SK-N-SH (cell line): ENCODE measurements around the gene TCEA2. TPM values are rescaled to one million over a fixed set of nuclear protein-coding genes. Genes with fewer than 3 reads are reported as not detected.
"Not testable (repeated sequence)": the region's sequence is repeated elsewhere in the genome, so short reads cannot be mapped to it uniquely, and the experiment has no call there.

ENCODE experiments used
- CTCF ChIA-PET: fragments of 300-600, 350-600 bp; formaldehyde crosslinking; extraction: SDS; loops from one replicate; lab custom pipeline; 2021; lab: Yijun Ruan, JAX
- POLR2A ChIA-PET: fragments of 350-600 bp; sonication (Branson Sonifier 250); formaldehyde crosslinking; extraction: SDS; loops from one replicate; lab custom pipeline; 2020; ENCODE audit warnings: antibody characterized with exemption, inconsistent platforms; lab: Yijun Ruan, JAX
- DNase-seq: peaks from one replicate; pipeline ENCODE4 v3.0.0; 2012
- H2AFZ ChIP-seq: fragments of 200-600 bp; sonication (generic); 2 replicates; pipeline ENCODE4 v1.8.1; 2016; ENCODE audit warnings: antibody characterized with exemption, mild to moderate bottlenecking, low read depth
- H3F3A ChIP-seq: fragments of 200-600 bp; sonication (generic); replicated peaks from 2 replicates; pipeline ENCODE3; 2016; ENCODE audit warnings: antibody characterized with exemption, mild to moderate bottlenecking; ENCODE audit not compliant: insufficient read depth
- H3K27ac ChIP-seq, 2 experiments: fragments of 200-500 bp in 1 of 2; fragments of 200-600 bp in 1 of 2; sonication (Bioruptor generic) in 1 of 2; sonication (generic), shearing (Covaris generic) in 1 of 2; 2 replicates each; pipeline versions ENCODE4 v1.5.1 to v1.6.1; 2014 to 2016; ENCODE audit warnings: low read depth in 2 of 2, inconsistent platforms in 1 of 2, low read length in 1 of 2, mild to moderate bottlenecking in 1 of 2, mixed read lengths in 1 of 2
- H3K27me3 ChIP-seq: fragments of 200-600 bp; sonication (generic), shearing (Covaris generic); 2 replicates; pipeline ENCODE4 v1.6.1; 2016; ENCODE audit warnings: mixed run types; ENCODE audit not compliant: insufficient read depth
- H3K36me3 ChIP-seq, 2 experiments: fragments of 200-500 bp in 1 of 2; fragments of 200-600 bp in 1 of 2; sonication (Bioruptor generic) in 1 of 2; sonication (generic) in 1 of 2; replicated peaks in 1 of 2; 2 replicates each; pipeline versions ENCODE3 to v1.5.1; 2014 to 2016; ENCODE audit warnings: low read length in 1 of 2, mild to moderate bottlenecking in 1 of 2; ENCODE audit not compliant: insufficient read depth in 2 of 2, control insufficient read depth in 1 of 2
- H3K4me1 ChIP-seq, 2 experiments: fragments of 200-500 bp in 1 of 2; fragments of 200-600 bp in 1 of 2; sonication (Bioruptor generic) in 1 of 2; sonication (generic), shearing (Covaris generic) in 1 of 2; 2 replicates each; pipeline versions ENCODE4 v1.5.1 to v1.6.1; 2014 to 2016; ENCODE audit warnings: low read depth in 1 of 2, low read length in 1 of 2, mixed run types in 1 of 2; ENCODE audit not compliant: insufficient read depth in 2 of 2, control insufficient read depth in 1 of 2
- H3K4me2 ChIP-seq: fragments of 200-600 bp; sonication (generic), shearing (Covaris generic); 2 replicates; pipeline ENCODE4 v1.6.1; 2017; ENCODE audit warnings: mixed run types
- H3K4me3 ChIP-seq, 2 experiments: fragments of 200-500 bp in 1 of 2; fragments of 200-600 bp in 1 of 2; sonication (Bioruptor generic) in 1 of 2; sonication (generic), shearing (Covaris generic) in 1 of 2; 2 replicates each; pipeline versions ENCODE4 v1.5.1 to v1.8.1; 2014 to 2016; ENCODE audit warnings: low read depth in 2 of 2, inconsistent platforms in 1 of 2, low read length in 1 of 2, mild to moderate bottlenecking in 1 of 2, mixed read lengths in 1 of 2, moderate library complexity in 1 of 2
- H3K79me2 ChIP-seq: fragments of 200-600 bp; sonication (generic); 2 replicates; pipeline ENCODE4 v1.8.1; 2017; ENCODE audit warnings: mild to moderate bottlenecking; ENCODE audit not compliant: insufficient read depth
- H3K9ac ChIP-seq: fragments of 200-600 bp; sonication (generic); 2 replicates; pipeline ENCODE4 v1.6.1; 2017; ENCODE audit warnings: mixed run types
- H3K9me2 ChIP-seq: fragments of 200-600 bp; sonication (generic); 2 replicates; pipeline ENCODE4 v1.6.1; 2017; ENCODE audit warnings: mixed run types
- H3K9me3 ChIP-seq: fragments of 200-600 bp; sonication (generic); 2 replicates; pipeline ENCODE4 v1.6.1; 2017; ENCODE audit warnings: mixed run types, mild to moderate bottlenecking, moderate library complexity
- H4K20me1 ChIP-seq: fragments of 200-600 bp; sonication (generic); 2 replicates; pipeline ENCODE4 v1.6.1; 2017; ENCODE audit warnings: mild to moderate bottlenecking, mixed run types; ENCODE audit not compliant: insufficient read depth
- FOXJ3 ChIP-seq: sonication (generic); formaldehyde crosslinking; IDR thresholded peaks from 2 replicates; pipeline ENCODE4 v1.5.1; 2020; ENCODE audit warnings: mild to moderate bottlenecking, missing genetic modification reagents
- WGBS: methylation state at CpG from one replicate; pipeline ENCODE4 v1.1.6; 2017; ENCODE audit warnings: low lambda C conversion rate; 5-methylcytosine and 5-hydroxymethylcytosine counted together
- polyA plus RNA-seq, 3 experiments: library from polyadenylated mRNA; depleted of rRNA; stranded (reverse); fragments of >200 nt; gene quantifications; 2 replicates each; pipeline ENCODE4 v1.2.3, GENCODE V29; 2012
- TF ChIP-seq, protein P1 (sequence below): fragments of 150-350 bp; IDR thresholded peaks from 2 replicates; pipeline ENCODE4 v1.6.1; 2017; ENCODE audit warnings: antibody characterized with exemption, low read length, low read depth, borderline replicate concordance

TCEA2 gene
- polyA plus RNA-seq, 1 of the 3 experiments (the other 2 are of a cell fraction), result 98.9 TPM

- CTCF ChIA-PET, result interaction anchor here (1.5 to 12.9 kb wide), 3 partner anchors 15 to 107 kb away, joined by 3 to 252 read pairs (median 6); partner anchors contain the start of genes NPBWR2 and SAMD10
- 83% methylated on average over 10 of the region's 11 CpGs for WGBS
Observed at GRCh38 chr20:64086801-64087200, 23.8 kb downstream of the TCEA2 start.

GRCh38 chr20:64087226-64087825 is 24.3 kb downstream of the TCEA2 start:
- CTCF ChIA-PET, result interaction anchor here (2.0 to 12.9 kb wide), 2 partner anchors 14 to 28 kb away, joined by 6 to 252 read pairs; partner anchors contain the start of gene NPBWR2
- DNase-seq, H3K27me3 ChIP-seq, H3F3A ChIP-seq, H4K20me1 ChIP-seq, H3K79me2 ChIP-seq, H3K27ac ChIP-seq, H3K9me3 ChIP-seq, POLR2A ChIA-PET, H3K9ac ChIP-seq, H3K9me2 ChIP-seq, H3K4me3 ChIP-seq, H3K36me3 ChIP-seq, H3K4me2 ChIP-seq, H2AFZ ChIP-seq: not testable (repeated sequence)
- H3K4me1 ChIP-seq, result peaks cover 0 to 35% of the 10 kb centered on the region in 2 experiments; a peak in 2 of 4 replicates
- 94% methylated on average over 10 of the region's 36 CpGs for WGBS

More at GRCh38 chr20:64086801-64087200, 23.8 kb downstream of the TCEA2 start:
- no peaks in the 10 kb centered on the region for H3K79me2 ChIP-seq
- no peaks in the 10 kb centered on the region; the same call in 1 of the 2 replicates for H3K27me3 ChIP-seq
- POLR2A ChIA-PET, result no interaction called here
- no peak overlapping the region for H2AFZ ChIP-seq
- H3K9me3 ChIP-seq, result no peaks in the 10 kb centered on the region
- no peak overlapping the region for H3K9ac ChIP-seq
- H4K20me1 ChIP-seq, result no peaks in the 10 kb centered on the region
- no peak overlapping the region for H3K27ac ChIP-seq
- peaks cover 0 to 32% of the 10 kb centered on the region in 2 experiments; a peak in 2 of 4 replicates for H3K4me1 ChIP-seq
- H3K9me2 ChIP-seq, result no peaks in the 10 kb centered on the region
- DNase-seq, result no peak
- no peak overlapping the region for H3K4me2 ChIP-seq
- H3K36me3 ChIP-seq, result no peaks in the 10 kb centered on the region
- H3K4me3 ChIP-seq, result no peak overlapping the region
- H3F3A ChIP-seq, result peaks cover 2% of the 10 kb centered on the region
- TF ChIP-seq, protein P1, sequence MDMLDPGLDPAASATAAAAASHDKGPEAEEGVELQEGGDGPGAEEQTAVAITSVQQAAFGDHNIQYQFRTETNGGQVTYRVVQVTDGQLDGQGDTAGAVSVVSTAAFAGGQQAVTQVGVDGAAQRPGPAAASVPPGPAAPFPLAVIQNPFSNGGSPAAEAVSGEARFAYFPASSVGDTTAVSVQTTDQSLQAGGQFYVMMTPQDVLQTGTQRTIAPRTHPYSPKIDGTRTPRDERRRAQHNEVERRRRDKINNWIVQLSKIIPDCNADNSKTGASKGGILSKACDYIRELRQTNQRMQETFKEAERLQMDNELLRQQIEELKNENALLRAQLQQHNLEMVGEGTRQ, result no peak
- TF ChIP-seq FOXJ3 (CRISPR knock-in tag), result no peak
- TF ChIP-seq, all 33 proteins: peak for 0

- H3K4me2 ChIP-seq, H3K27ac ChIP-seq, H3K9me3 ChIP-seq, H3K4me3 ChIP-seq, H3K9ac ChIP-seq, POLR2A ChIA-PET, H4K20me1 ChIP-seq, H3K36me3 ChIP-seq, H3F3A ChIP-seq, H3K27me3 ChIP-seq, DNase-seq, H2AFZ ChIP-seq, H3K9me2 ChIP-seq, H3K79me2 ChIP-seq: not testable (repeated sequence)
- CTCF ChIA-PET, result interaction anchor here (1.2 kb wide), 1 partner anchor 13 kb away, joined by 4 read pairs; no protein-coding TSS in a partner anchor
- H3K4me1 ChIP-seq, result peaks cover 0 to 36% of the 10 kb centered on the region in 2 experiments; a peak in 1 of 4 replicates
Observed at GRCh38 chr20:64088586-64088985, 25.6 kb downstream of the TCEA2 start.
